IMR-90 (cell line): ENCODE measurements around the gene FLOT2. TPM values are rescaled to one million over a fixed set of nuclear protein-coding genes. Genes with fewer than 3 reads are reported as not detected.

Experiments
- ATAC-seq: fragments of 200-7000 bp; cut with Tn5 transposase; 2 replicates; pipeline ENCODE4 v1.9.1; 2020; ENCODE audit warnings: low read depth, mild to moderate bottlenecking, moderate library complexity
- BruUV-seq: library from RNA; stranded (reverse); fragments of 400-500 nt; replicated peaks from 2 replicates; lab custom pipeline; 2021; lab: Mats Ljungman, UMichigan
- CTCF ChIA-PET: fragments of 300-600 bp; formaldehyde crosslinking; extraction: SDS; loops from one replicate; lab custom pipeline; 2021; ENCODE audit warnings: antibody characterized with exemption; lab: Yijun Ruan, JAX
- POLR2A ChIA-PET: fragments of 300-600 bp; sonication (Branson Sonifier 250); formaldehyde crosslinking; loops from one replicate; lab custom pipeline; 2022; ENCODE audit warnings: antibody characterized with exemption; ENCODE audit not compliant: unreplicated experiment; lab: Charles Lee
- DNase-seq: peaks from one replicate; pipeline ENCODE4 v3.0.0; 2013
- H2AFZ ChIP-seq: replicated peaks from 2 replicates; pipeline ENCODE3; 2013; ENCODE audit warnings: low read length, mild to moderate bottlenecking; ENCODE audit not compliant: poor library complexity
- H2AK5ac ChIP-seq: 2 replicates; pipeline ENCODE4 v1.6.1; 2013; ENCODE audit warnings: low read depth, low read length, inconsistent platforms
- H2AK9ac ChIP-seq: replicated peaks from 2 replicates; pipeline ENCODE3; 2013; ENCODE audit warnings: mild to moderate bottlenecking, low read depth, low read length, moderate library complexity; ENCODE audit not compliant: poor library complexity
- H2BK120ac ChIP-seq: 2 replicates; pipeline ENCODE4 v1.6.1; 2013; ENCODE audit warnings: low read depth, low read length, inconsistent platforms
- H2BK15ac ChIP-seq: 3 replicates; pipeline ENCODE4 v1.6.1; 2013; ENCODE audit warnings: low read depth, low read length, inconsistent platforms
- H2BK20ac ChIP-seq: 2 replicates; pipeline ENCODE4 v1.6.1; 2013; ENCODE audit warnings: low read depth, mild to moderate bottlenecking, inconsistent platforms, low read length, moderate library complexity
- H2BK5ac ChIP-seq: 2 replicates; pipeline ENCODE4 v1.6.1; 2013; ENCODE audit warnings: mild to moderate bottlenecking, low read depth, low read length, inconsistent platforms; ENCODE audit not compliant: poor library complexity, severe bottlenecking
- H3K14ac ChIP-seq: replicated peaks from 2 replicates; pipeline ENCODE4 v1.6.1; 2013; ENCODE audit warnings: low read depth, low read length, inconsistent platforms
- H3K18ac ChIP-seq: 2 replicates; pipeline ENCODE4 v1.6.1; 2013; ENCODE audit warnings: low read depth, low read length, control low read depth
- H3K23ac ChIP-seq: 2 replicates; pipeline ENCODE4 v1.6.1; 2013; ENCODE audit warnings: low read depth, low read length, inconsistent platforms
- H3K27ac ChIP-seq: 2 replicates; pipeline ENCODE4 v1.5.1; 2013; ENCODE audit warnings: mild to moderate bottlenecking, control low read depth, low read length; ENCODE audit not compliant: insufficient read depth
- H3K27me3 ChIP-seq: 2 replicates; pipeline ENCODE4 v1.6.1; 2013; ENCODE audit warnings: low read length; ENCODE audit not compliant: control insufficient read depth, insufficient read depth
- H3K36me3 ChIP-seq: 2 replicates; pipeline ENCODE4 v1.6.1; 2013; ENCODE audit warnings: low read length, mixed read lengths; ENCODE audit not compliant: control insufficient read depth, insufficient read depth
- H3K4ac ChIP-seq: 2 replicates; pipeline ENCODE4 v1.6.1; 2013; ENCODE audit warnings: low read depth, low read length, inconsistent platforms
- H3K4me1 ChIP-seq: 2 replicates; pipeline ENCODE4 v1.6.1; 2013; ENCODE audit warnings: low read length, mixed read lengths; ENCODE audit not compliant: control insufficient read depth, insufficient read depth
- H3K4me2 ChIP-seq: 2 replicates; pipeline ENCODE4 v1.6.1; 2013; ENCODE audit warnings: low read depth, mild to moderate bottlenecking, control low read depth, low read length, moderate library complexity
- H3K4me3 ChIP-seq: 2 replicates; pipeline ENCODE4 v1.5.1; 2013; ENCODE audit warnings: low read depth, mild to moderate bottlenecking, control low read depth, low read length, moderate library complexity; ENCODE audit not compliant: insufficient read depth
- H3K56ac ChIP-seq: 2 replicates; pipeline ENCODE4 v1.6.1; 2013; ENCODE audit warnings: low read length, inconsistent platforms; ENCODE audit not compliant: insufficient read depth; ENCODE audit errors: extremely low read depth
- H3K79me1 ChIP-seq, 2 experiments: 2 replicates each; pipeline ENCODE4 v1.6.1; 2013; ENCODE audit warnings: low read length in 2 of 2, inconsistent platforms in 1 of 2, low read depth in 1 of 2
- H3K9ac ChIP-seq: 2 replicates; pipeline ENCODE4 v1.6.1; 2013; ENCODE audit warnings: low read depth, low read length, control low read depth
- H3K9me1 ChIP-seq: 2 replicates; pipeline ENCODE4 v1.6.1; 2013; ENCODE audit warnings: low read length, inconsistent platforms; ENCODE audit not compliant: insufficient read depth
- H3K9me3 ChIP-seq: 2 replicates; pipeline ENCODE4 v1.6.1; 2013; ENCODE audit warnings: low read length; ENCODE audit not compliant: control insufficient read depth, insufficient read depth
- H4K20me1 ChIP-seq: 2 replicates; pipeline ENCODE4 v1.6.1; 2013; ENCODE audit warnings: low read length, inconsistent platforms; ENCODE audit not compliant: insufficient read depth
- H4K5ac ChIP-seq: 2 replicates; pipeline ENCODE4 v1.6.1; 2013; ENCODE audit warnings: mild to moderate bottlenecking, low read depth, low read length, control low read depth
- H4K8ac ChIP-seq, 2 experiments: 2 replicates each; pipeline ENCODE4 v1.6.1; 2013; ENCODE audit warnings: low read depth in 2 of 2, low read length in 2 of 2, control low read depth in 1 of 2, inconsistent platforms in 1 of 2
- H4K91ac ChIP-seq: 2 replicates; pipeline ENCODE4 v1.6.1; 2013; ENCODE audit warnings: low read depth, low read length, inconsistent platforms; ENCODE audit not compliant: insufficient read depth
- BHLHE40 ChIP-seq: fragments of 150-350 bp; IDR thresholded peaks from 2 replicates; pipeline ENCODE4 v1.6.1; 2016; ENCODE audit warnings: mild to moderate bottlenecking, low read depth, low read length
- CEBPB ChIP-seq: IDR thresholded peaks from 2 replicates; pipeline ENCODE4 v1.6.1; 2012; ENCODE audit warnings: low read depth, low read length, improper control_type of control experiment
- CHD1 ChIP-seq: IDR thresholded peaks from 2 replicates; pipeline ENCODE4 v1.6.1; 2012; ENCODE audit warnings: low read depth, low read length, improper control_type of control experiment
- FOS ChIP-seq: fragments of 150-350 bp; IDR thresholded peaks from 2 replicates; pipeline ENCODE4 v1.6.1; 2016; ENCODE audit warnings: low read depth, low read length
- MAFK ChIP-seq: IDR thresholded peaks from 2 replicates; pipeline ENCODE4 v1.6.1; 2012; ENCODE audit warnings: low read depth, low read length, improper control_type of control experiment
- MAZ ChIP-seq: IDR thresholded peaks from 2 replicates; pipeline ENCODE4 v1.6.1; 2012; ENCODE audit warnings: low read depth, mild to moderate bottlenecking, low read length, improper control_type of control experiment, moderate library complexity, borderline replicate concordance
- MXI1 ChIP-seq: IDR thresholded peaks from 2 replicates; pipeline ENCODE4 v1.6.1; 2012; ENCODE audit warnings: low read depth, mild to moderate bottlenecking, low read length, moderate library complexity, borderline replicate concordance
- NFE2L2 ChIP-seq: fragments of 150-350 bp; IDR thresholded peaks from 2 replicates; pipeline ENCODE4 v1.6.1; 2016; ENCODE audit warnings: low read depth, mild to moderate bottlenecking, low read length
- POLR2A ChIP-seq: IDR thresholded peaks from 2 replicates; pipeline ENCODE4 v1.6.1; 2012; ENCODE audit warnings: mild to moderate bottlenecking, low read depth, low read length
- RAD21 ChIP-seq: IDR thresholded peaks from 2 replicates; pipeline ENCODE4 v1.6.1; 2012; ENCODE audit warnings: low read length, improper control_type of control experiment
- RCOR1 ChIP-seq: IDR thresholded peaks from 2 replicates; pipeline ENCODE4 v1.6.1; 2012; ENCODE audit warnings: mild to moderate bottlenecking, low read length, improper control_type of control experiment; ENCODE audit not compliant: insufficient replicate concordance
- RFX5 ChIP-seq: IDR thresholded peaks from 2 replicates; pipeline ENCODE4 v1.8.0; 2012; ENCODE audit warnings: low read depth, mild to moderate bottlenecking, low read length, moderate library complexity
- SMC3 ChIP-seq: fragments of 150-350 bp; IDR thresholded peaks from 2 replicates; pipeline ENCODE4 v1.6.1; 2016; ENCODE audit warnings: low read depth, mild to moderate bottlenecking, antibody characterized with exemption, low read length, moderate library complexity
- WGBS, 2 experiments: methylation state at CpG; one replicate each; pipeline versions ENCODE4 v1.1.5 to v1.1.7; 2013; ENCODE audit warnings: missing lambda C conversion rate in 2 of 2; ENCODE audit not compliant: insufficient read length in 1 of 2; ENCODE audit errors: extremely low coverage in 2 of 2; 5-methylcytosine and 5-hydroxymethylcytosine counted together
- dilution Hi-C: fragments of 300-500 bp; cut with HindIII; formaldehyde crosslinking; loops from one replicate; pipeline ENCODE4 v1.14.3; 2018; ENCODE audit warnings: low sequenced_read_pairs; ENCODE audit not compliant: unreplicated experiment
- in situ Hi-C: fragments of 300-500 bp; cut with MboI; formaldehyde crosslinking; loops from 3 replicates; pipeline ENCODE4 v1.14.3; 2019; ENCODE audit warnings: low sequenced_read_pairs, inconsistent platforms, mixed read lengths
- intact Hi-C: fragments of 100-400 bp; cut with micrococcal nuclease; formaldehyde crosslinking; loops from 2 replicates; pipeline ENCODE4 v1.10.0; 2022
- polyA plus RNA-seq, 3 experiments: library from polyadenylated mRNA; depleted of rRNA; stranded (reverse); fragments of >200 nt; gene quantifications; 2 replicates each; pipeline ENCODE4 v1.2.3, GENCODE V29; 2012; ENCODE audit warnings: low replicate concordance in 1 of 3
- total RNA-seq: library from RNA; depleted of rRNA; stranded (reverse); fragments of >200 nt; gene quantifications from 2 replicates; pipeline ENCODE4 v1.2.3, GENCODE V29; 2012
- TF ChIP-seq, protein P1 (sequence below): conservative IDR thresholded peaks from 2 replicates; pipeline ENCODE4 v1.5.1; 2012; ENCODE audit warnings: mild to moderate bottlenecking, low read depth, low read length, improper control_type of control experiment
- TF ChIP-seq, protein P2 (sequence below): fragments of 150-350 bp; IDR thresholded peaks from 2 replicates; pipeline ENCODE4 v1.6.1; 2017; ENCODE audit warnings: mild to moderate bottlenecking, antibody characterized with exemption, low read length, low read depth
- TF ChIP-seq, protein P3 (sequence below): fragments of 150-350 bp; IDR thresholded peaks from 2 replicates; pipeline ENCODE4 v1.6.1; 2016; ENCODE audit warnings: low read depth, mild to moderate bottlenecking, low read length, moderate library complexity, borderline replicate concordance

The FLOT2 gene
- total and polyA plus RNA-seq, 2 of the 4 experiments (the other 2 are of a cell fraction) = 19.7 to 67.9 TPM

DNA sequence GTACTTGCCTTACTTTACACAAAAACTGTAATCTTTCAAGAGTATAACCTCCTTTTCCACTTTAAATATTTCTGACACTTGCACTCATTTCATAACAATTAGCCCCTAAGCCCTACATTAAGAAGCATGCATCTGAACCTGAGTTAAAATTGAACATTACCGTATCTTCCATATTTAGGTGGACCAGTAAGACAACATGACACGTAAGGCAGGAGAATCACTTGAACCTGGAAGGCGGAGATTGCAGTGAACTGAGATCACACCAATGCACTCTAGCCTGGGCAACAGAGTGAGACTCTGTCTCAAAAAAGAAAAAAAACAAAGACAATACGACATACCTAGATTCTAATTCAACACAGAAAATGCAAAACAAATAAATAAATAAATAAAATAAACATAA is 46.8 kb upstream of the FLOT2 start:
- ChIA-PET POLR2A (no interaction called here), CTCF (interaction anchor here (1.0 to 1.1 kb wide), 2 partner anchors 28 to 218 kb away, joined by 3 to 5 read pairs; no protein-coding TSS in a partner anchor)
- Histone ChIP-seq H4K5ac (no peak overlapping the region), H2AK5ac (no peak overlapping the region), H2AK9ac (no peak overlapping the region), H3K9me3 (no peaks in the 10 kb centered on the region), H2BK5ac (no peak overlapping the region), H3K56ac (no peak overlapping the region), H3K4ac (no peak overlapping the region), H3K23ac (peak overlapping the region; percentile 41; the same call in 1 of the 2 replicates), H4K8ac (no peak overlapping the region), H3K14ac (no peak overlapping the region), H3K4me2 (no peak overlapping the region), H4K20me1 (peaks cover 89% of the 10 kb centered on the region), H2BK15ac (no peak overlapping the region), H3K27ac (no peak overlapping the region), H3K4me3 (no peak overlapping the region), H3K4me1 (peaks cover 13% of the 10 kb centered on the region), H3K9ac (no peak overlapping the region), H3K18ac (no peak overlapping the region), H3K9me1 (peaks cover 21% of the 10 kb centered on the region), H3K79me1 (peaks cover 15 to 64% of the 10 kb centered on the region in 2 experiments), H2AFZ (no peak overlapping the region), H3K27me3 (no peaks in the 10 kb centered on the region), H2BK20ac (no peak overlapping the region), H4K91ac (no peak overlapping the region), H3K36me3 (peaks cover 13% of the 10 kb centered on the region), H2BK120ac (no peak overlapping the region)
- in situ Hi-C loops = no loop called here
- DNase-seq (no peak), ATAC-seq (no peak)
- dilution Hi-C loops = no loop called here
- no TSS peak for BruUV-seq
- no peak for TF ChIP-seq FOS
- TF ChIP-seq RFX5 = no peak
- no peak for TF ChIP-seq CEBPB
- TF ChIP-seq, protein P1, sequence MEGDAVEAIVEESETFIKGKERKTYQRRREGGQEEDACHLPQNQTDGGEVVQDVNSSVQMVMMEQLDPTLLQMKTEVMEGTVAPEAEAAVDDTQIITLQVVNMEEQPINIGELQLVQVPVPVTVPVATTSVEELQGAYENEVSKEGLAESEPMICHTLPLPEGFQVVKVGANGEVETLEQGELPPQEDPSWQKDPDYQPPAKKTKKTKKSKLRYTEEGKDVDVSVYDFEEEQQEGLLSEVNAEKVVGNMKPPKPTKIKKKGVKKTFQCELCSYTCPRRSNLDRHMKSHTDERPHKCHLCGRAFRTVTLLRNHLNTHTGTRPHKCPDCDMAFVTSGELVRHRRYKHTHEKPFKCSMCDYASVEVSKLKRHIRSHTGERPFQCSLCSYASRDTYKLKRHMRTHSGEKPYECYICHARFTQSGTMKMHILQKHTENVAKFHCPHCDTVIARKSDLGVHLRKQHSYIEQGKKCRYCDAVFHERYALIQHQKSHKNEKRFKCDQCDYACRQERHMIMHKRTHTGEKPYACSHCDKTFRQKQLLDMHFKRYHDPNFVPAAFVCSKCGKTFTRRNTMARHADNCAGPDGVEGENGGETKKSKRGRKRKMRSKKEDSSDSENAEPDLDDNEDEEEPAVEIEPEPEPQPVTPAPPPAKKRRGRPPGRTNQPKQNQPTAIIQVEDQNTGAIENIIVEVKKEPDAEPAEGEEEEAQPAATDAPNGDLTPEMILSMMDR = no peak
- no peak for TF ChIP-seq CHD1
- TF ChIP-seq RCOR1 = no peak
- TF ChIP-seq, protein P2, sequence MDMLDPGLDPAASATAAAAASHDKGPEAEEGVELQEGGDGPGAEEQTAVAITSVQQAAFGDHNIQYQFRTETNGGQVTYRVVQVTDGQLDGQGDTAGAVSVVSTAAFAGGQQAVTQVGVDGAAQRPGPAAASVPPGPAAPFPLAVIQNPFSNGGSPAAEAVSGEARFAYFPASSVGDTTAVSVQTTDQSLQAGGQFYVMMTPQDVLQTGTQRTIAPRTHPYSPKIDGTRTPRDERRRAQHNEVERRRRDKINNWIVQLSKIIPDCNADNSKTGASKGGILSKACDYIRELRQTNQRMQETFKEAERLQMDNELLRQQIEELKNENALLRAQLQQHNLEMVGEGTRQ = no peak
- TF ChIP-seq RAD21 = no peak
- TF ChIP-seq SMC3 = no peak
- no peak for TF ChIP-seq MXI1
- no peak for TF ChIP-seq MAZ
- TF ChIP-seq, protein P3, sequence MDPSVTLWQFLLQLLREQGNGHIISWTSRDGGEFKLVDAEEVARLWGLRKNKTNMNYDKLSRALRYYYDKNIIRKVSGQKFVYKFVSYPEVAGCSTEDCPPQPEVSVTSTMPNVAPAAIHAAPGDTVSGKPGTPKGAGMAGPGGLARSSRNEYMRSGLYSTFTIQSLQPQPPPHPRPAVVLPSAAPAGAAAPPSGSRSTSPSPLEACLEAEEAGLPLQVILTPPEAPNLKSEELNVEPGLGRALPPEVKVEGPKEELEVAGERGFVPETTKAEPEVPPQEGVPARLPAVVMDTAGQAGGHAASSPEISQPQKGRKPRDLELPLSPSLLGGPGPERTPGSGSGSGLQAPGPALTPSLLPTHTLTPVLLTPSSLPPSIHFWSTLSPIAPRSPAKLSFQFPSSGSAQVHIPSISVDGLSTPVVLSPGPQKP = no peak
- no peak for TF ChIP-seq MAFK
- TF ChIP-seq NFE2L2 = no peak
- TF ChIP-seq BHLHE40 = no peak
- TF ChIP-seq POLR2A = no peak
- intact Hi-C loops = no loop called here
- WGBS, 2 experiments = no CpG with 5 or more reads among the region's 4 CpGs
